Lung (tissue), 12 donors: ENCODE measurements around the gene RPL23. TPM values are rescaled to one million over a fixed set of nuclear protein-coding genes. Genes with fewer than 3 reads are reported as not detected.

ENCODE experiments used
- ATAC-seq: fragments of 200-7000 bp; cut with Tn5 transposase; one replicate; pipeline ENCODE4 v1.9.1; 2020; ENCODE audit warnings: moderate number of reproducible peaks; ENCODE audit not compliant: insufficient read depth, low FRiP score
- DNase-seq, 3 donors: peaks; one replicate each; pipeline ENCODE4 v3.0.0-alpha.2; 2013 to 2017
- H3K27ac ChIP-seq, 2 donors: one replicate each; pipeline ENCODE4 v1.5.1; 2013; ENCODE audit warnings: mild to moderate bottlenecking in 2 of 2, moderate library complexity in 2 of 2, control low read depth in 1 of 2, inconsistent platforms in 1 of 2, low read depth in 1 of 2, low read length in 1 of 2
- H3K27me3 ChIP-seq, 3 donors: one replicate each; pipeline ENCODE4 v1.5.1; 2013; ENCODE audit warnings: low read length in 2 of 3; ENCODE audit not compliant: control insufficient read depth in 3 of 3, insufficient read depth in 3 of 3
- H3K36me3 ChIP-seq, 4 donors: one replicate each; pipeline ENCODE4 v1.5.1; 2013; ENCODE audit warnings: low read length in 4 of 4, mild to moderate bottlenecking in 1 of 4, moderate library complexity in 1 of 4; ENCODE audit not compliant: control insufficient read depth in 4 of 4, insufficient read depth in 4 of 4
- H3K4me1 ChIP-seq, 5 donors: one replicate each; pipeline ENCODE4 v1.5.1; 2013; ENCODE audit warnings: low read length in 5 of 5, mild to moderate bottlenecking in 2 of 5, moderate library complexity in 1 of 5; ENCODE audit not compliant: control insufficient read depth in 5 of 5, insufficient read depth in 5 of 5
- H3K4me3 ChIP-seq: one replicate; pipeline ENCODE4 v1.5.1; 2013; ENCODE audit warnings: mild to moderate bottlenecking, control low read depth, moderate library complexity
- H3K9ac ChIP-seq, 2 donors: one replicate each; pipeline ENCODE4 v1.5.1; 2013; ENCODE audit warnings: low read length in 2 of 2, control low read depth in 1 of 2; ENCODE audit not compliant: insufficient read depth in 1 of 2
- H3K9me3 ChIP-seq, 4 donors: one replicate each; pipeline ENCODE4 v1.5.1; 2013; ENCODE audit warnings: low read length in 3 of 4, mild to moderate bottlenecking in 1 of 4, moderate library complexity in 1 of 4; ENCODE audit not compliant: control insufficient read depth in 4 of 4, insufficient read depth in 3 of 4
- CTCF ChIP-seq: IDR thresholded peaks from 2 replicates; pipeline ENCODE4 v1.5.1; 2012; ENCODE audit warnings: mild to moderate bottlenecking; ENCODE audit errors: control extremely low read depth, extremely low read depth
- WGBS, 2 donors: extraction: QIAGEN DNeasy Blood & Tissue Kit; methylation state at CpG; one replicate each; pipeline ENCODE4 v1.1.7; 2013; 5-methylcytosine and 5-hydroxymethylcytosine counted together
- polyA plus RNA-seq, 2 donors: library from polyadenylated mRNA; stranded (reverse); fragments of 200-250 nt; gene quantifications; one replicate each; pipeline ENCODE4 v1.2.1, GENCODE V29; 2013
- total RNA-seq, 2 donors: library from RNA; depleted of rRNA in 1 of 2; stranded (reverse); fragments of >200 nt in 1 of 2; gene quantifications; one replicate each; pipeline ENCODE4 v1.2.1, GENCODE V29; 2014 to 2021
- donor health status: control.
- donor health status: control.
- donor health status: Bipolar disorder and iron deficiency.
- donor health status: healthy.
- donor health status: DM: yes; HTN: yes; CAD: no.

The RPL23 gene
- total and polyA plus RNA-seq, 4 donors: 989 to 4,467 (median 1,773) TPM

GRCh38 chr17:38894276-38894675, 40.8 kb upstream of the RPL23 start:
- Histone ChIP-seq H3K9me3 (no peaks in the 10 kb centered on the region), H3K27ac (peak overlapping the region in 1 of 2 donors; percentile 77), H3K27me3 (no peaks in the 10 kb centered on the region), H3K4me3 (no peak overlapping the region), H3K36me3 (peaks cover 0 to 75% (median 32%) of the 10 kb centered on the region in 4 donors), H3K9ac (no peak overlapping the region), H3K4me1 (peaks cover 6 to 49% (median 15%) of the 10 kb centered on the region in 5 donors)
- no peak for ATAC-seq
- WGBS, 2 donors: 49 to 64% methylated on average over 7 of the region's 7 CpGs
- TF ChIP-seq CTCF: no peak
- DNase-seq: no peak

GRCh38 chr17:38893607-38894006, 40.1 kb upstream of the RPL23 start:
- WGBS, 2 donors: 17 to 31% methylated on average over 6 of the region's 6 CpGs
- H3K9ac ChIP-seq: no peak overlapping the region
- H3K27me3 ChIP-seq: no peaks in the 10 kb centered on the region
- peaks cover 0 to 71% (median 31%) of the 10 kb centered on the region in 4 donors for H3K36me3 ChIP-seq
- H3K4me1 ChIP-seq: peaks cover 6 to 47% (median 15%) of the 10 kb centered on the region in 5 donors
- no peaks in the 10 kb centered on the region for H3K9me3 ChIP-seq
- DNase-seq (no peak), ATAC-seq (no peak)
- no peak for TF ChIP-seq CTCF
- peak overlapping the region; percentile 27 to 77 for H3K27ac ChIP-seq
- no peak overlapping the region for H3K4me3 ChIP-seq

GRCh38 chr17:38893113-38893512, 39.6 kb upstream of the RPL23 start:
- H3K4me3 ChIP-seq: no peak overlapping the region
- DNase-seq (no peak), ATAC-seq (no peak)
- H3K27me3 ChIP-seq: no peaks in the 10 kb centered on the region
- no peaks in the 10 kb centered on the region for H3K9me3 ChIP-seq
- H3K9ac ChIP-seq: no peak overlapping the region
- TF ChIP-seq CTCF: no peak
- H3K27ac ChIP-seq: peak overlapping the region in 1 of 2 donors; percentile 43
- H3K36me3 ChIP-seq: peaks cover 0 to 67% (median 31%) of the 10 kb centered on the region in 4 donors
- peaks cover 6 to 42% (median 10%) of the 10 kb centered on the region in 5 donors for H3K4me1 ChIP-seq
- 62 to 74% methylated on average over 5 of the region's 5 CpGs for WGBS, 2 donors

- Histone ChIP-seq H3K4me1 (peaks cover 6 to 38% (median 8%) of the 10 kb centered on the region in 5 donors), H3K36me3 (peaks cover 0 to 66% (median 31%) of the 10 kb centered on the region in 4 donors), H3K27me3 (no peaks in the 10 kb centered on the region), H3K9ac (no peak overlapping the region), H3K4me3 (no peak overlapping the region), H3K9me3 (no peaks in the 10 kb centered on the region), H3K27ac (no peak overlapping the region)
- ATAC-seq (no peak), DNase-seq (no peak)
- no peak for TF ChIP-seq CTCF
- 79 to 84% methylated on average over 13 of the region's 13 CpGs for WGBS, 2 donors
Measured at GRCh38 chr17:38892620-38893019, 39.1 kb upstream of the RPL23 start.
